Smooth muscle cell (in vitro differentiated cells): Measurements from ENCODE around the gene JUN. TPM values are rescaled to one million over a fixed set of nuclear protein-coding genes. Genes with fewer than 3 reads are reported as not detected.
A peak's percentile ranks its signal among the peaks of the same experiment; 100 is the strongest.

Experiments
- DNase-seq: peaks from one replicate; lab custom pipeline; 2025; ENCODE audit not compliant: unreplicated experiment; lab: John Stamatoyannopoulos, UW
- H2AFZ ChIP-seq: fragments of 200-600 bp; sonication (generic); 2 replicates; pipeline ENCODE4 v1.6.0; 2016; ENCODE audit warnings: antibody characterized with exemption, low read depth, mild to moderate bottlenecking
- H3F3A ChIP-seq: fragments of 200-600 bp; sonication (generic); 2 replicates; pipeline ENCODE4 v1.6.0; 2017; ENCODE audit warnings: antibody characterized with exemption, low read depth
- H3K27ac ChIP-seq: fragments of 200-600 bp; sonication (generic); 2 replicates; pipeline ENCODE4 v1.5.1; 2016; ENCODE audit warnings: low read depth, mild to moderate bottlenecking
- H3K27me3 ChIP-seq: fragments of 200-600 bp; sonication (generic); 2 replicates; pipeline ENCODE4 v1.6.1; 2016; ENCODE audit warnings: low read depth, mild to moderate bottlenecking
- H3K36me3 ChIP-seq: fragments of 200-600 bp; sonication (generic); 2 replicates; pipeline ENCODE4 v1.5.1; 2016; ENCODE audit warnings: low read depth
- H3K4me1 ChIP-seq: fragments of 200-600 bp; sonication (generic); 2 replicates; pipeline ENCODE4 v1.5.1; 2016; ENCODE audit warnings: low read depth
- H3K4me2 ChIP-seq: fragments of 200-600 bp; sonication (generic); 2 replicates; pipeline ENCODE4 v1.6.0; 2016; ENCODE audit warnings: mild to moderate bottlenecking
- H3K4me3 ChIP-seq: fragments of 200-600 bp; sonication (generic); 2 replicates; pipeline ENCODE4 v1.5.1; 2016; ENCODE audit warnings: mild to moderate bottlenecking
- H3K79me2 ChIP-seq: fragments of 200-600 bp; sonication (generic); 2 replicates; pipeline ENCODE4 v1.6.0; 2016; ENCODE audit warnings: low read depth, mild to moderate bottlenecking
- H3K9ac ChIP-seq: fragments of 200-600 bp; sonication (generic); 2 replicates; pipeline ENCODE4 v1.6.0; 2016; ENCODE audit warnings: low read depth
- H3K9me3 ChIP-seq: fragments of 200-600 bp; sonication (generic); replicated peaks from 2 replicates; pipeline ENCODE4 v1.5.1; 2016; ENCODE audit warnings: low read depth
- H4K20me1 ChIP-seq: fragments of 200-600 bp; sonication (generic); 2 replicates; pipeline ENCODE4 v1.6.0; 2016; ENCODE audit warnings: low read depth
- CTCF ChIP-seq: fragments of 200-600 bp; sonication (generic); IDR thresholded peaks from 2 replicates; pipeline ENCODE4 v1.5.1; 2017; ENCODE audit warnings: borderline replicate concordance, mild to moderate bottlenecking, antibody characterized with exemption; ENCODE audit not compliant: insufficient read depth, poor library complexity, severe bottlenecking
- WGBS: methylation state at CpG from one replicate; pipeline ENCODE4 v1.1.7; 2016; ENCODE audit warnings: low lambda C conversion rate; 5-methylcytosine and 5-hydroxymethylcytosine counted together
- polyA plus RNA-seq: library from polyadenylated mRNA; unstranded; fragments of >200 nt; fragmentation: Nextera tagmentation; extraction: Ambion mirVana; gene quantifications from 2 replicates; pipeline ENCODE4 v1.2.1, GENCODE V29; 2016
- total RNA-seq: library from RNA; depleted of rRNA; stranded (reverse); fragments of >200 nt; gene quantifications from 2 replicates; pipeline ENCODE4 v1.2.3, GENCODE V29; 2014

The JUN gene
- total and polyA plus RNA-seq, 2 experiments from 2014 or later, result 200 to 286 TPM

- DNase-seq, result no peak
- H4K20me1 ChIP-seq, result no peaks in the 10 kb centered on the region
- H3K4me1 ChIP-seq, result peaks cover 17% of the 10 kb centered on the region
Observed at GRCh38 chr1:58818976-58819375, 35.1 kb upstream of the JUN start.

GRCh38 chr1:58818075-58818474 is 34.2 kb upstream of the JUN start:
- Histone ChIP-seq H3F3A (peaks cover 15% of the 10 kb centered on the region), H3K4me1 (peaks cover 17% of the 10 kb centered on the region)

More at GRCh38 chr1:58818976-58819375, 35.1 kb upstream of the JUN start:
- H3K9me3 ChIP-seq, result no peaks in the 10 kb centered on the region
- H2AFZ ChIP-seq, result no peak overlapping the region
- H3K4me3 ChIP-seq, result no peak overlapping the region
- no peak overlapping the region for H3K4me2 ChIP-seq
- no peaks in the 10 kb centered on the region for H3K79me2 ChIP-seq
- no peaks in the 10 kb centered on the region for H3K36me3 ChIP-seq
- TF ChIP-seq CTCF, result no peak
- no peak overlapping the region for H3K27ac ChIP-seq
- H3F3A ChIP-seq, result peaks cover 15% of the 10 kb centered on the region
- 84% methylated on average over 3 of the region's 3 CpGs for WGBS
- H3K27me3 ChIP-seq, result no peaks in the 10 kb centered on the region
- no peak overlapping the region for H3K9ac ChIP-seq

GRCh38 chr1:58816747-58817221 is 32.9 kb upstream of the JUN start:
- no peaks in the 10 kb centered on the region for H3K79me2 ChIP-seq
- no peaks in the 10 kb centered on the region for H3K27me3 ChIP-seq
- no peaks in the 10 kb centered on the region for H4K20me1 ChIP-seq
- peaks cover 17% of the 10 kb centered on the region for H3K4me1 ChIP-seq
- peaks cover 18% of the 10 kb centered on the region for H3F3A ChIP-seq
- H3K4me2 ChIP-seq, result peak overlapping the region; percentile 96
- H3K27ac ChIP-seq, result peak overlapping the region; percentile 74
- 84% methylated on average over 4 of the region's 4 CpGs for WGBS
- H3K4me3 ChIP-seq, result peak overlapping the region; percentile 66
- DNase-seq, result no peak
- TF ChIP-seq CTCF, result no peak
- H2AFZ ChIP-seq, result peak overlapping the region; percentile 86
- no peaks in the 10 kb centered on the region for H3K9me3 ChIP-seq
- H3K36me3 ChIP-seq, result no peaks in the 10 kb centered on the region
- peak overlapping the region; percentile 63 for H3K9ac ChIP-seq

More at GRCh38 chr1:58818075-58818474, 34.2 kb upstream of the JUN start:
- Histone ChIP-seq H3K27me3 (no peaks in the 10 kb centered on the region), H3K27ac (no peak overlapping the region), H4K20me1 (no peaks in the 10 kb centered on the region), H3K36me3 (no peaks in the 10 kb centered on the region), H3K4me2 (no peak overlapping the region), H3K79me2 (no peaks in the 10 kb centered on the region), H2AFZ (no peak overlapping the region), H3K9ac (no peak overlapping the region), H3K9me3 (no peaks in the 10 kb centered on the region), H3K4me3 (no peak overlapping the region)
- no peak for TF ChIP-seq CTCF
- no peak for DNase-seq
- WGBS, result 85% methylated on average over 2 of the region's 2 CpGs
